Activated T-cell treated with anti-CD3 and anti-CD28 coated beads, Interleukin-2, amount 50 U/mL, for 4 hours (primary cell): Measurements from ENCODE around the gene XXYLT1. TPM values are rescaled to one million over a fixed set of nuclear protein-coding genes. Genes with fewer than 3 reads are reported as not detected.

ENCODE experiments used
- ATAC-seq, 2 donors: fragments of 200-7000 bp; cut with Tn5 transposase; one replicate each; pipeline ENCODE4 v1.10.0; 2021
- DNase-seq: peaks from one replicate; pipeline ENCODE4 v3.0.0-alpha.2; 2020
- H3K27me3 Mint-ChIP-seq: one replicate; pipeline ENCODE4 v1.8.0; 2021; ENCODE audit warnings: low read depth, mixed read lengths
- H3K36me3 Mint-ChIP-seq: one replicate; pipeline ENCODE4 v1.8.0; 2022; ENCODE audit warnings: mixed read lengths; ENCODE audit not compliant: insufficient read depth
- H3K4me1 Mint-ChIP-seq: one replicate; pipeline ENCODE4 v1.8.0; 2021; ENCODE audit warnings: low read depth, mixed read lengths
- H3K4me3 Mint-ChIP-seq: one replicate; pipeline ENCODE4 v1.8.0; 2021; ENCODE audit warnings: mild to moderate bottlenecking, moderate library complexity, mixed read lengths
- H3K9me3 Mint-ChIP-seq: one replicate; pipeline ENCODE4 v1.8.0; 2021; ENCODE audit warnings: mixed read lengths
- total RNA-seq, 3 donors: library from RNA; stranded (reverse); gene quantifications; one replicate each; pipeline ENCODE4 v1.2.1, GENCODE V29; 2021

The XXYLT1 gene
- total RNA-seq, 3 donors from 2014 or later: 8.6 to 10.6 (median 8.8) TPM

GRCh38 chr3:195101927-195102608, 168.9 kb downstream of the XXYLT1 start:
- no peak for ATAC-seq
- peaks cover 10% of the 10 kb centered on the region for H3K4me1 Mint-ChIP-seq
- H3K4me3 Mint-ChIP-seq: no peak overlapping the region
- H3K9me3 Mint-ChIP-seq: no peaks in the 10 kb centered on the region
- DNase-seq: no peak
- no peaks in the 10 kb centered on the region for H3K36me3 Mint-ChIP-seq
- H3K27me3 Mint-ChIP-seq: no peaks in the 10 kb centered on the region

- ATAC-seq: no peak
- DNase-seq: no peak
- H3K27me3 Mint-ChIP-seq: no peaks in the 10 kb centered on the region
Observed at GRCh38 chr3:195101001-195101583, 169.9 kb downstream of the XXYLT1 start.

DNA sequence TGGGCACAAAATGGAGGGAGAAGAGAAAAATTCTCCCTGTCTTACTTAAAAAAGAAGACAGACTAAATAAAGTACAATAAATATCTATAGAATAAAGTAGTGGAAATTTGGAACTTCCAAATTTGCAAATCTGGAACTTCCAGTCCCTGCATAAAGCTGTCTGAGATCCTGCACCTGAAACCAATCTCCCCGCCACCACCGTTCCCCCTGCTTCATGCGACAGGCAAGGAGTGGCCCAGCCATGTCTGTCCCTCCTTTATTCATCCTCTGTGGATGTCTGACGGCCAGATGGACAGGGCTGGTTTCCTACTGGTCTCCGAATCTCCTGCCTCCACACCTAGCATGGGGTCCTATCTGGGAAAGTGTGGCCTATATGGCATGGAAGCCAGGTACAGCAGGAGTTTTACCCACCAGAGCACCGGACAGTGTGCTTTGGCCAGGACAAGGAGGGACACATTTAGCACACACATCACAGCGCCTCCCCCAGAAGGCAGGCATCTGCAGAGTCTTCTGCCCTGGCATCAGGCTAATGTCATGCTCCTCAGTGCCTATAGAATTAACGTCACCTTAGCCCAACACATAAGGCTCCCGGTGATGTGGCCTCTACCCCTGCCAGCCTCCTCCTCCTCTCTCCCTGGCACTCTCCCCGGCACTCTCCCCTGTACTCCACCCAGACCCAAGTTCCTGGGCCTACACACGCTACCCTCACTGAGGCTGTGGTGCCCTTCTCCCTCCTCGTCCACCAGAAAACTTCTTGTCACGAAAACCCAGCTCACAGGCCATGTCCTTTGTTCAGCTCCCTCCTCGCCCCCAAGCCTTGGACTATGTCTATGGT, 170.8 kb downstream of the XXYLT1 start:
- Mint-ChIP-seq H3K27me3 (no peaks in the 10 kb centered on the region), H3K4me1 (peaks cover 11% of the 10 kb centered on the region), H3K4me3 (no peak overlapping the region), H3K36me3 (peaks cover 3% of the 10 kb centered on the region), H3K9me3 (no peaks in the 10 kb centered on the region)
- ATAC-seq (no peak), DNase-seq (no peak)

More at GRCh38 chr3:195101001-195101583, 169.9 kb downstream of the XXYLT1 start:
- Mint-ChIP-seq H3K4me3 (no peak overlapping the region), H3K9me3 (no peaks in the 10 kb centered on the region), H3K36me3 (no peaks in the 10 kb centered on the region), H3K4me1 (peaks cover 8% of the 10 kb centered on the region)

DNA sequence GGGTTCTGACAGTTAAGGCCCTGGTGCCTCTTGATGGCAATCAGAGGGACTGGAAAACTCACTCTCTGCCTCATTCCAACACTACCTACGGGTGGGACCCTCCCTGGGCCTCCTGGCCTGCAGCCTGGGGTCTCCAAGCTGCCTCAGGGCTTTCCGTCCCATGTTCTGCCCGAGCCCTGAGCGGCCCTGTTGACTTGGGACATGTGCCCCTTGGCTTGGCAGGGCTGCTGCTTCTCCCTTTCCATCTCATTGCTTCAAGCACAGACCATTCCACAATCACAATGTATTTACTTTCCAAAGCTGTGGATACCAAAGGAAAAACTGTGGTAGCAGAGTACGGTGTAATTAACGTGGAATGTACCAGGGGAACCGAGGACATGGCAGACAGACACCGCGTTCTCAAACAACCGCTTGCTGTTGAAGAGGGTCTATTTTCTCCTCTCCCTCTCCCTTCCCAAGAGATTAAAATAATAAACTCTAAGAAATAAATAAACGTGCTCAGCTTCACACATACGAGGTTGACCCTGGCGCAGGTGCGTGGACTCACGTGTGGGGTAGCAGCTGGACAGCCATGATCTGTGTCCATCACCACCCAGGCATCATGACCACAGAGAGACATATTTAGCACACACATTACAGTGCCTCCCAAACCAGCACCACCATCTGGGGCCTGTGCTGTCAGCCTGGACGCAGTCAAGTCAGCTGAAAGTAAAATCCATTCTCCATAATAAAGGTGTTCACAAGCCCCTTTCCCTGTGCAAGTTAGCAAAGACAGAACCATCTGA, 172.0 kb downstream of the XXYLT1 start:
- Mint-ChIP-seq H3K27me3 (no peaks in the 10 kb centered on the region), H3K4me1 (peaks cover 20% of the 10 kb centered on the region), H3K9me3 (no peaks in the 10 kb centered on the region), H3K4me3 (no peak overlapping the region), H3K36me3 (peaks cover 5% of the 10 kb centered on the region)
- no peak for ATAC-seq
- no peak for DNase-seq

DNA sequence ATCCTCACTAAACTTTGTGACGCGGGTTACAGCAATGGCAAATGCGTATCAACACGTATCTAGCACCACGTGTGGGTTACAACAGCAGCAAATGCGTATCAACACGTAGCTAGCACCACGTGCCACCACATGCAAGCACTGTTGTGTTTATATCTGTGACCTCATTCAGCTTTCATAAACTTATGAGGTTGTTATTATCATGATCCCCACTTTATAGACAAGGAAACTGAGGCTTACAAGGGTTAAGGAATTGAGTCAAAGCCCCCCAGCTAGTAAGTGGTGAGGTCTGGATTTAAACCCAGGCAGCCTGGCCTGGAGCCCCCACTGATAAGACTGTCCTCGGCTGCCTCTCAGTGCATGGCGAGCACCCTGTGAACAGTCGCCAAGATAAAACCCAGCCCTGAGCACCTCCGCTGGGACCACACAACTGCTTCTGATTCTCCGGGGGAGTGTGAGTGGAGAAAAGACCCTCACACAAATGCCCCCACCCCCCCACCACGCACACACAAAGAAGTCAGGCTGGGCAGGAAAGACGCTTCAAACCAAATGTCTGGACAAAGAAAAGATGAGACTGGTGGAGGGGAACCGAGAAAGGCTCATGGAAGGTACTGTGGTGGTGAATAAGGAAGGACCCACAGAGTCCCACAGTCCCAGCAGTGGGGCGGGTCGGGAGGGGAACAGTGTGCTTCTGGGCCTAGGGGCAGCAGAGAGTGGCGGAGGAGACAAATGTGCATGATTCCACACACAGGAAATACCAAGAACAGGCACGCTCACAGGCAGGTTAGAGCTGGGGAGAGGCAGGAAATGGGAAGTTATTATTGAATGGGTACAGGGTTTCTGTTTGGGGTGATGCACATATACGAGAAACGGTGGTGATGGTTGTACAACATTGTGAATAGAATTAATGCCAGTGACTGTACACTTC, 173.4 kb downstream of the XXYLT1 start:
- Mint-ChIP-seq H3K36me3 (peaks cover 5% of the 10 kb centered on the region), H3K4me3 (no peak overlapping the region), H3K4me1 (peaks cover 20% of the 10 kb centered on the region), H3K9me3 (no peaks in the 10 kb centered on the region), H3K27me3 (no peaks in the 10 kb centered on the region)
- ATAC-seq (no peak), DNase-seq (no peak)

DNA sequence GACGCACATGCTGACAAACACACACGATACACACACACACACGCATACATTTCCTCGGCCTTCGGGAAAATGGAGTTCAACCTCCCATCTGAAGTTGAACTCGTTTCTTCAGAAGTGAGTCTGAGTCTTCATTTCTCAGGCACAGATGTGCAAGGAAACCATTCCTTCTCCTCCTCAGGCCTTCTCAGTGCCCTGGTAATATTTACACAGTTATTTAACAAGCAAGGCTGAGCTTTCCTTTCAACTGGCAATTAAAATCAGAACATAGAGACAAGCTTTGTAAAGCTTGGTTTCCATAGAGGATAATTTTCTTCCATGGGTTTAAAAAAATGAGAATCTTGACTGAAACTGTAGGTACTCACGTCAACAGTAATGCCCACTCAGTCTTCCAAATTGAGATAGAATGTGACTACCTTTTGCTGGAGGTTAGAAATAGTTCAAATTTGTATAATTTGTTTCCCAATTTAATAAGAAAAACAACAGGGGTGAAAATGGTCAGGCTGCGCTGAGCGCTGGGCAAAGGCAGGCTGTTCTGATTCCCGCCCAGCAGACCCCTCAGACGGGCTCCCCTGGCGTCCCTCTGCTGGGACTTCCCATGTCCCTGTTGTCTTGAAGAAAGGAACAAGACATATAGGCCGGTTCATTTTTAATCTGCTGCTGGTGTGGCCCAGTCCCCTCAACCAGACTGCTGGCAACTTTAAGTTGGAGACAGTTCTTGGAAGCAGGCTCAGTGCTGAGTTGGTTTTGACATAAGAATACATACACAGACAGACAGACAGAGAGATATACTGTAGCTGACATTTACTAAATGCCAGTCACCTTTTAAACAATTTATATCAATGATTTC, 174.3 kb downstream of the XXYLT1 start:
- ATAC-seq: no peak
- Mint-ChIP-seq H3K27me3 (no peaks in the 10 kb centered on the region), H3K9me3 (no peaks in the 10 kb centered on the region), H3K36me3 (peaks cover 5% of the 10 kb centered on the region), H3K4me3 (no peak overlapping the region), H3K4me1 (peaks cover 18% of the 10 kb centered on the region)
- DNase-seq: no peak

DNA sequence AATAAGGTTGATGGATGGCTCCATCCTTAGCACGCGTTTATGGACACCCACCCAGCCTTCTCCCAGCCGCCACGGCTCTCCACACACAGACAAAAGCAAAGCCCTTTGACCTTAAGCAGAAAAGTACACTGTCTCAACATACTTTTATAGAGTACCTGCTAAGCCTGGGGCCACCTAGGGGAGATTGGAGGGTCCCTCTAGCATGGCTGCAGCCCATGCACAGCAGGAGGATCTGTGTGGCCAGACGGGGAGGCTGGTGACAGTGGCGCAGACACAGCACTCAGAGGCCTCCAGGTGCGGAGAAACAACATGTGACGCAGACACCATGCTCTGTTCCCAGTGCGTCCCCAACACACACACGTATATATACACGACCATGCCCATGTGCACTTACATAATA, 174.9 kb downstream of the XXYLT1 start:
- Mint-ChIP-seq H3K4me3 (no peak overlapping the region), H3K9me3 (no peaks in the 10 kb centered on the region), H3K36me3 (peaks cover 5% of the 10 kb centered on the region), H3K4me1 (peaks cover 16% of the 10 kb centered on the region), H3K27me3 (no peaks in the 10 kb centered on the region)
- DNase-seq (no peak), ATAC-seq (no peak)

GRCh38 chr3:195095704-195096036, 175.3 kb downstream of the XXYLT1 start:
- no peak for DNase-seq
- ATAC-seq: no peak
- Mint-ChIP-seq H3K4me3 (no peak overlapping the region), H3K27me3 (no peaks in the 10 kb centered on the region), H3K36me3 (peaks cover 5% of the 10 kb centered on the region), H3K9me3 (no peaks in the 10 kb centered on the region), H3K4me1 (peaks cover 15% of the 10 kb centered on the region)

DNA sequence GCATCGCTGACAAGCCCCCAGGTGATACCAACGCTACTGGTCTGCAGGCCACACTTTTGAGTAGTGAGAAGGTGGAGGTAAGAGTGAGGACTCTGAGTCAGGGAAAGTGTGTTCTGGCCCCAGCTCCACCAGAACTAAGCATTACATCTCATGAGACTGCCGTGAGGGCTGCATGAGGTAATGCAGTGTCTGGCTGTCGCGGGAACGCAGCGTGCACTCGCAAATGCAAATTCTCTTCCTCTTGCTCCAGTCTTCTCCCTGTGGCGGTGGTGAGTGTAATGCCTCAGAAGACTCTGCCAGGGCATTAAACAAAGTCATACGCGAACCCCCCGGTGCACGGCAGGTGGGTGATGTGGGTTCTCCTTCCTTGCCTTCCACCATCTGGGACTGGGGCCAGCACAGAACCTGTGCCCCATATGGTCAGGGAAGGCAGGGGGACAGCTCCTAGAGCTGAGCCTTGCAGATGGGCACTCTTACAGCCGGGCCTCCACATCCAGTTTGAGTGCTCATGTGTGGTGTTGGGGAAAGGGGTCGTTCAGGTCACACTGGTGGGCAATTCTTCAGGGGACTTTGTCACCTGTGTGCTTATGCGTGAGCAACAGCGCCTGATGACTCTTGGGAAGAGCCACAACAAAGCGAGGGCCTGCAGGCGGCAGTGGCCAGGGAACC, 175.8 kb downstream of the XXYLT1 start:
- no peaks in the 10 kb centered on the region for H3K27me3 Mint-ChIP-seq
- H3K4me1 Mint-ChIP-seq: peaks cover 12% of the 10 kb centered on the region
- ATAC-seq (no peak), DNase-seq (no peak)
- no peak overlapping the region for H3K4me3 Mint-ChIP-seq
- H3K9me3 Mint-ChIP-seq: no peaks in the 10 kb centered on the region
- peaks cover 5% of the 10 kb centered on the region for H3K36me3 Mint-ChIP-seq

DNA sequence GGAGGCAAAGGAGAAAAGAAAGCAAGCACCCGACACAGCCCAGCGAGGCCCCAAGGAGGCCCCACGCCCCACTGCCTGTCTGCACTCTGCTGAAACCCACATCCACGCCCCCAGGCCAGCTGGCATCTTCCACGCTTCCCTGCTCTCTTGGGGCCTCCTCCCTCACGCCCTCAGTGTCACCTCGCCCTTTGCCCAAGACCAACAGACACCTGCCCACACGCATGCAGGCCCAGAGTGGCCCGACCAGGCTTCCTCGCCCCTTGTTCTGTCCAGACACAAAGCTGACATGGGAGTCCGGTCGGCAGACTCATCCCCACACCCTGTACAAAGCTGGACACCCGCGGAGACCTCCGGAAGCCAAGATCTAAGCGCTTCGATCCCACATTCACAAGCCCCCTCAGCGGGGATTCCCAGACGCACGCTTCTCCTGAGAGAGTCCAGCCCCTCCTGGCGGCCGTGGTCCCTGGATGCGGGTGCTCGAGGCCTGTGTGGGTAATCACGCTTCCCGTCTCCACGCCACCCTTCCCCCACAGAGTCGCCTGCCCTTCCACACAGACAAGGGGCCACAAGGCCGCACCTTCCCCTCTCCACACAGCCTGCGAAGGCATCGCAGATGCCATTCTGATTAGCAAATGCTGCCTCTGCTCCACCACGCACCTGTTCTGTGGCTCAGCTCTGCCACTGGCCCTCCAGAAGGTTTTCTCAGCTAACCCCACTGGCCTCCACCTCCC, 176.6 kb downstream of the XXYLT1 start:
- no peaks in the 10 kb centered on the region for H3K9me3 Mint-ChIP-seq
- no peak overlapping the region for H3K4me3 Mint-ChIP-seq
- peaks cover 5% of the 10 kb centered on the region for H3K36me3 Mint-ChIP-seq
- no peak for DNase-seq
- peaks cover 12% of the 10 kb centered on the region for H3K4me1 Mint-ChIP-seq
- no peaks in the 10 kb centered on the region for H3K27me3 Mint-ChIP-seq
- ATAC-seq: no peak

DNA sequence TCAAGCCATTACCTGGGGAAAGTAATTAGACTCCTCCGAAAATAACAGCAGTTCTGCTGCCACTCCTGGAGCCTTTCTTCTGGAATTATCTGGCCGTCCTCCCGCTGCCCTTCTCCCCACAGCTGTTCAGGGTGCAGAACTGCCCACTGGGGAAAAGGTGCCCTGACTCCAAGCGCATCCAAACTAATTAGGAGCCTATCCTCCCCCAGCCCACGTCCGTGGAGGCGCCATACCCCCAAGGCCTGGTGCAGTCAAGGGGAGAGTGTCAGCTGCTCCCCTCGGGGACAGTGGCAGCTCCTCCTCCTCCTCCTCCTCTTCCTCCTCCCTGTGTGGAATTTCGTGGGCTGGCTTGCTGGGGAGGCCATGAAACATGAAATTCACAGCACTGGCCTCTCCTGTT, 177.2 kb downstream of the XXYLT1 start:
- ATAC-seq (no peak), DNase-seq (no peak)
- Mint-ChIP-seq H3K4me3 (no peak overlapping the region), H3K36me3 (peaks cover 5% of the 10 kb centered on the region), H3K9me3 (no peaks in the 10 kb centered on the region), H3K4me1 (peaks cover 12% of the 10 kb centered on the region), H3K27me3 (no peaks in the 10 kb centered on the region)
